Common myeloid progenitor, CD34-positive (primary cell): Measurements from ENCODE around the gene TNFRSF1B.

Experiments
- CTCF ChIA-PET: fragments of 350-600 bp; sonication (Branson Sonifier 250); formaldehyde crosslinking; loops from one replicate; lab custom pipeline; 2021; ENCODE audit warnings: antibody characterized with exemption; lab: Charles Lee
- POLR2A ChIA-PET: fragments of 350-600 bp; sonication (Branson Sonifier 250); formaldehyde crosslinking; loops from one replicate; lab custom pipeline; 2021; ENCODE audit warnings: antibody characterized with exemption; lab: Charles Lee
- DNase-seq, 3 donors: peaks; one replicate each; pipeline versions ENCODE4 v3.0.0 to v3.0.0-alpha.2; 2013
- H3K27ac ChIP-seq, 2 experiments: 1 replicate in 1 of 2; 2 replicates in 1 of 2; pipeline ENCODE4 v1.7.0; 2013; ENCODE audit warnings: inconsistent platforms in 2 of 2, low read length in 2 of 2, mild to moderate bottlenecking in 2 of 2, low read depth in 1 of 2, moderate library complexity in 1 of 2; ENCODE audit not compliant: severe bottlenecking in 2 of 2, insufficient read depth in 1 of 2, poor library complexity in 1 of 2
- H3K27me3 ChIP-seq, 5 experiments: replicated peaks in 2 of 5; 1 replicate in 3 of 5; 2 replicates in 2 of 5; pipeline versions ENCODE4 v1.6.1 to v1.7.0; 2013; ENCODE audit warnings: low read length in 4 of 5, mild to moderate bottlenecking in 2 of 5, moderate library complexity in 2 of 5, inconsistent platforms in 1 of 5; ENCODE audit not compliant: insufficient read depth in 5 of 5, control insufficient read depth in 4 of 5
- H3K36me3 ChIP-seq, 4 experiments: 1 replicate in 2 of 4; 2 replicates in 2 of 4; pipeline versions ENCODE4 v1.6.1 to v1.7.0; 2013; ENCODE audit warnings: low read length in 3 of 4, control low read depth in 1 of 4, mild to moderate bottlenecking in 1 of 4; ENCODE audit not compliant: control insufficient read depth in 4 of 4, insufficient read depth in 4 of 4
- H3K4me1 ChIP-seq, 4 experiments: 1 replicate in 3 of 4; 2 replicates in 1 of 4; pipeline versions ENCODE4 v1.6.1 to v1.7.1; 2013; ENCODE audit warnings: low read length in 3 of 4, mild to moderate bottlenecking in 3 of 4, control low read depth in 1 of 4, inconsistent platforms in 1 of 4, moderate library complexity in 1 of 4; ENCODE audit not compliant: control insufficient read depth in 4 of 4, insufficient read depth in 4 of 4; ENCODE audit errors: control extremely low read depth in 1 of 4
- H3K4me3 ChIP-seq, 7 experiments: 1 replicate in 4 of 7; 2 replicates in 3 of 7; pipeline versions ENCODE4 v1.5.1 to v1.7.0; 2013; ENCODE audit warnings: mild to moderate bottlenecking in 7 of 7, low read length in 6 of 7, moderate library complexity in 6 of 7, inconsistent platforms in 2 of 7, low read depth in 2 of 7, control low read depth in 1 of 7; ENCODE audit not compliant: insufficient read depth in 4 of 7, control insufficient read depth in 1 of 7; ENCODE audit errors: extremely low read depth in 1 of 7
- H3K9me3 ChIP-seq, 5 experiments: 1 replicate in 4 of 5; 2 replicates in 1 of 5; pipeline versions ENCODE4 v1.6.1 to v1.7.1; 2013; ENCODE audit warnings: low read length in 4 of 5, mild to moderate bottlenecking in 2 of 5, inconsistent platforms in 1 of 5, low read depth in 1 of 5, moderate library complexity in 1 of 5; ENCODE audit not compliant: control insufficient read depth in 4 of 5, insufficient read depth in 2 of 5; ENCODE audit errors: control extremely low read depth in 1 of 5
- WGBS: methylation state at CpG from one replicate; pipeline ENCODE4 v1.1.5; 2013; ENCODE audit not compliant: insufficient coverage; 5-methylcytosine and 5-hydroxymethylcytosine counted together

TNFRSF1B gene

DNA sequence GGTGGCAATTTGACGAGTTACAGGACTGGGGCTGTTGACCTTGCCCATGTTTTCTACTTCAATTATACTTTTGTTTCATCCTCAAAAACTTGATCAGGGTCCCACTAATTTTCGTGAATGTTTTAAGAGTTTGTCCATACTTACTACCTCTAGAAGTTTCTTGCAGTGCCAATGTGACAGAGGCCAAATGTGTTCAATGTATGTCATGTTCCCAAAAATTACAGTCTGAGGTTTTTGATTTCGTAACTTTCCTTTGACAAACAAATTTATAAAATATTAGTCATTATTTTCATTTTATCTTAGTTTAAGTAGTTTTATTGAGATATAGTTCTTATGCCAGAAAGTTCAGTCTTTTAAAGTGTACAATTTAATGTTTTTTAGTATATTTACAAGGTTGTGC is 78.3 kb downstream of the TNFRSF1B start:
- WGBS = 100% methylated on average over 2 of the region's 3 CpGs
- H3K4me1 ChIP-seq = no peaks in the 10 kb centered on the region
- no peak for DNase-seq
- H3K9me3 ChIP-seq = no peaks in the 10 kb centered on the region
- no peak overlapping the region for H3K4me3 ChIP-seq
- no peak overlapping the region for H3K27ac ChIP-seq
- peaks cover 17 to 63% (median 41%) of the 10 kb centered on the region in 4 experiments for H3K36me3 ChIP-seq
- ChIA-PET CTCF (interaction anchor here (0.7 to 2.1 kb wide), 4 partner anchors 11 to 125 kb away, joined by 3 to 8 read pairs (median 4); partner anchors contain the start of gene VPS13D), POLR2A (no interaction called here)
- H3K27me3 ChIP-seq = no peaks in the 10 kb centered on the region

DNA sequence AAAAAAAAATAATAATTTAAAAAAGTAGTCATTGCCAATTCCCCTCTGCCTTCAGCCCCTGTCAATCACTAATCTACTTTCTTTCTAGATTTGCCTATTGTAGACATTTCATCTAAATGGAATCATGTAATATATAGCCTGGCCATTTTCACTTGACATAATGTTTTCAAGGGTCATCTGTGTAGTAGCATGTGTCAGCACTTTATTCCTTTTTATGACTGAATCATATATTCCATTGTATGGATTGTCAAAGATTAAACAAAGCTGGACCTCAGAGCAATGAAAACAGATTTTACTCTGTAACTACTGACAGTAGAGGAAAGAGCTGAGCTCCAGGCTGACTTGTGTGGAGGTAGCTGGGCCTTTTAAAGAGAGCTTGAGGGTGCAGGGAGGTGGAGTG is 78.9 kb downstream of the TNFRSF1B start:
- CTCF ChIA-PET = interaction anchor here (1.1 to 2.1 kb wide), 3 partner anchors 12 to 126 kb away, joined by 3 to 8 read pairs (median 5); partner anchors contain the start of gene VPS13D
- H3K27ac ChIP-seq = no peak overlapping the region
- H3K4me1 ChIP-seq = no peaks in the 10 kb centered on the region
- no peaks in the 10 kb centered on the region for H3K9me3 ChIP-seq
- H3K4me3 ChIP-seq = no peak overlapping the region
- H3K36me3 ChIP-seq = peaks cover 17 to 69% (median 44%) of the 10 kb centered on the region in 4 experiments
- DNase-seq = no peak
- no peaks in the 10 kb centered on the region for H3K27me3 ChIP-seq
- POLR2A ChIA-PET = no interaction called here

DNA sequence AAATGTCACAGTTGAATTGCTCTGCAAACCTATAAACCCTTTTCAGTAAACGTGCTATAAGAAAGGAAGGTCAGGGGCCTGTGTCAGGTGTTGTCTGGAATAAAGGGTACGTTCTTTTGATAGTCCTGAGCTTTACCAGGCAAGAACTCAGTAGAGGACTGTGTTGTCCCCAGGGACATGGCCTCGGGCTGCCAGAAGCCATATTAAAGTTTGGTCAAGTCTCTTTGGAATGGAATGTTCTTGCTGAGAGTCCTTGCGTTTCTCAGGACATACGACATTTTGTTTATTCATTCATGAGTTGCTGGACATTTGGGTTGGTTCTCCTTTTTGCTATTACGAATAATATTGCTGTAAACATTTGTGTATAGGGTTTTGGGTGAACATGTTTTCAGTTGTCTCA is 79.8 kb downstream of the TNFRSF1B start:
- Histone ChIP-seq H3K9me3 (no peaks in the 10 kb centered on the region), H3K27ac (no peak overlapping the region), H3K4me3 (no peak overlapping the region), H3K4me1 (no peaks in the 10 kb centered on the region), H3K27me3 (no peaks in the 10 kb centered on the region), H3K36me3 (peaks cover 20 to 74% (median 46%) of the 10 kb centered on the region in 4 experiments)
- ChIA-PET POLR2A (no interaction called here), CTCF (interaction anchor here (1.1 to 2.1 kb wide), 2 partner anchors 18 to 127 kb away, joined by 3 to 8 read pairs; partner anchors contain the start of gene VPS13D)
- DNase-seq = no peak
- 95% methylated on average over 4 of the region's 6 CpGs for WGBS

DNA sequence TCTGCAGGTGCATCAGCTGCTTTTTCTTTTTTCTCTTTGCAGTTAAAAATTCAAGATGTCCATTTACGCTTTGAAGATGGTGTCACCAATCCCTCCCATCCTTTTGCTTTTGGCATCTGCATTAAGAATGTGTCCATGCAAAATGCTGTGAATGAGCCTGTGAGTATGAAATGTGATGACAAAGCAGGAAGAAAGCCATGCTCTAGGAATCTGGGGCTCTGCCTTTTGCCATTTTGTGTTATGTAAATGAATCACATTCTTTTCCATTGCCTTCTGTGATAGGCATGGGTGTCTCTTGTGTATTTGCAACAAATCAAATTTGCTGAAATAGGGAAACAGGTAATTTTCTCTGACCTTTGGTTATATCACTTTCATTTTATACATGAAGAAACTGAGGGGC is 82.4 kb downstream of the TNFRSF1B start:
- no peaks in the 10 kb centered on the region for H3K4me1 ChIP-seq
- CTCF ChIA-PET = no interaction called here
- H3K36me3 ChIP-seq = peaks cover 19 to 69% (median 48%) of the 10 kb centered on the region in 4 experiments
- no peaks in the 10 kb centered on the region for H3K27me3 ChIP-seq
- no peak overlapping the region for H3K27ac ChIP-seq
- DNase-seq = no peak
- POLR2A ChIA-PET = no interaction called here
- WGBS = 100% methylated on average over 1 of the region's 1 CpG
- H3K4me3 ChIP-seq = no peak overlapping the region
- no peaks in the 10 kb centered on the region for H3K9me3 ChIP-seq

DNA sequence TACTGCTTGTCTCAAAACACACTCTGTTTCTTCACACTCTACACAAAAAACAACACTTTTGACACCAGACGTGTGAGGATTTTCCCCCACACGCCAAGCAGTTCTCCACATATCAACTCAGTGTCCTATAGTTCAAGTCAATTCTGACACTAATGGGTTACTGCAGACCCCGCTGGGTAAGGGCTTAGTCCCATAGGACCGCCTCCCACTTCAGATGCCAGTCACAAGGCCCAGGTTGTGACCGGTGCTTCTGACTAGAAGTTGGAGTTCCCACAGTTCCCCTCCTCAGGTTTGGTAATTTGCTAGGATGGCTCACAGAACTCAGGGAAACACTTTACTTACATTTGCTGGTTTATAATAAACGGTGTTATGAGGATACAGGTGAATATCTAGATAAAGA is 83.0 kb downstream of the TNFRSF1B start:
- Histone ChIP-seq H3K36me3 (peaks cover 16 to 65% (median 44%) of the 10 kb centered on the region in 4 experiments), H3K9me3 (no peaks in the 10 kb centered on the region), H3K4me3 (no peak overlapping the region), H3K27me3 (no peaks in the 10 kb centered on the region), H3K4me1 (no peaks in the 10 kb centered on the region), H3K27ac (no peak overlapping the region)
- ChIA-PET POLR2A (no interaction called here), CTCF (no interaction called here)
- DNase-seq = no peak
- 98% methylated on average over 5 of the region's 6 CpGs for WGBS

DNA sequence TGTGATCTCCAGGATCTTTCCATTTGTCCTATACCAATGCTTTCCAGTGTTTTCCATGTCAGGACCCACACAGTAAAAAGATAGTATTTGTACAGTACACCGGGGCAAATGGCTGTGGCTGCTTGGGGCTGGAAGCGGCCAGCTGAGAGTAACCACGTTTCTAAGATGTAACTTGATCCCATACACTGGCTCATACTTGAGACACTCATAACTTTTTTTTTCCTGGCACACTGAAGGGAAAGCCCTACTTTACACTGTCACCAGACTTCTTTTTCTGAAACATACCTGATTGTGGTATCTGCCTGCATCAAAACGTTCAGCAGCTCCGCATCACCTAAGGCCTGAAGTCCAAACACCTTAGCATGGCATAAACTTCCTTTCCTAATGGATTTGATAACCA is 84.7 kb downstream of the TNFRSF1B start:
- Histone ChIP-seq H3K27ac (no peak overlapping the region), H3K27me3 (no peaks in the 10 kb centered on the region), H3K4me1 (no peaks in the 10 kb centered on the region), H3K36me3 (peaks cover 15 to 55% (median 41%) of the 10 kb centered on the region in 4 experiments), H3K9me3 (no peaks in the 10 kb centered on the region), H3K4me3 (no peak overlapping the region)
- POLR2A ChIA-PET = no interaction called here
- CTCF ChIA-PET = interaction anchor here (1.1 kb wide), 1 partner anchor 8 kb away, joined by 3 read pairs; no protein-coding TSS in a partner anchor
- 83% methylated on average over 2 of the region's 5 CpGs for WGBS
- DNase-seq = no peak

DNA sequence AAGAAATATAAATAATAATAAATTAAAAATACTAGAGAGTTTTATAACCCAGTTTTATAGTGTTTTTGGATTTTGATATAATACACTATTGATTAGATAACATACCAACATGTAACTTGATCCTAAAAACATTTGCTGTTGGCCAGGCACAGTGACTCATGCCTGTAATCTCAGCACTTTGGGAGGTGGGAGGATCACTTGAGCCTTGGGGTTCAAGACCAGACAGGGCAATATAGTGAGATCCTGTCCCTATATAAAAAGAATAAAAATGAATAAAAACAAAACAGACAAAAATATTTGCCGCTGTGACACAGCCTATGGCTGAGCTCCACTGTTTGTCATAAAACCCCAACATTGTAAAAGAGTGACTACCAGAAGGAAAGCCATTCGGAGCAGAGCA is 89.1 kb downstream of the TNFRSF1B start:
- 100% methylated on average over 2 of the region's 2 CpGs for WGBS
- H3K4me1 ChIP-seq = no peaks in the 10 kb centered on the region
- ChIA-PET POLR2A (no interaction called here), CTCF (no interaction called here)
- no peak overlapping the region for H3K27ac ChIP-seq
- H3K9me3 ChIP-seq = no peaks in the 10 kb centered on the region
- no peak for DNase-seq
- H3K27me3 ChIP-seq = no peaks in the 10 kb centered on the region
- H3K4me3 ChIP-seq = no peak overlapping the region
- peaks cover 14 to 63% (median 42%) of the 10 kb centered on the region in 4 experiments for H3K36me3 ChIP-seq
